ENCODE data around the gene THRB.

THRB gene

GRCh38 chr3:24386458-24386857, 108.2 kb downstream of the THRB start:
- Histone ChIP-seq H3K79me2 (ENCODE audit: insufficient read depth, low read length) (no peaks in the 10 kb centered on the region), H3K9me3 (ENCODE audit: insufficient read depth, low read depth, low read length) (no peaks in the 10 kb centered on the region), H3K4me3 (ENCODE audit: low read length, poor library complexity, severe bottlenecking) (no peak overlapping the region), H4K20me1 (ENCODE audit: insufficient read depth, low read length, poor library complexity, severe bottlenecking) (no peaks in the 10 kb centered on the region), H3K27me3 (ENCODE audit: insufficient read depth, low read length, poor library complexity, severe bottlenecking) (no peaks in the 10 kb centered on the region), H3K4me1 (ENCODE audit: insufficient read depth, low read length, poor library complexity, severe bottlenecking) (no peaks in the 10 kb centered on the region), H2AFZ (ENCODE audit: low read length) (no peak overlapping the region), H3F3A (ENCODE audit: low read depth) (no peaks in the 10 kb centered on the region), H3K36me3 (ENCODE audit: insufficient read depth, low read length) (no peaks in the 10 kb centered on the region), H3K4me2 (ENCODE audit: low read depth, low read length, poor library complexity, severe bottlenecking) (no peak overlapping the region), H3K9ac (ENCODE audit: low read depth, low read length, poor library complexity, severe bottlenecking) (no peak overlapping the region), H3K9me2 (replicated peaks; ENCODE audit: low read depth, low read length) (no peaks in the 10 kb centered on the region)
- TF ChIP-seq EZH2phosphoT487 (IDR thresholded peaks at IDR 0.05; ENCODE audit: borderline replicate concordance) (no peak), CTCF (conservative IDR thresholded peaks at IDR 0.05; ENCODE audit: low read length) (no peak)

- Histone ChIP-seq H3K9ac (ENCODE audit: low read depth, low read length, poor library complexity, severe bottlenecking) (no peak overlapping the region), H3K4me2 (ENCODE audit: low read depth, low read length, poor library complexity, severe bottlenecking) (no peak overlapping the region), H4K20me1 (ENCODE audit: insufficient read depth, low read length, poor library complexity, severe bottlenecking) (no peaks in the 10 kb centered on the region), H3K9me2 (replicated peaks; ENCODE audit: low read depth, low read length) (no peaks in the 10 kb centered on the region), H3F3A (ENCODE audit: low read depth) (no peaks in the 10 kb centered on the region), H3K36me3 (ENCODE audit: insufficient read depth, low read length) (no peaks in the 10 kb centered on the region), H3K9me3 (ENCODE audit: insufficient read depth, low read depth, low read length) (no peaks in the 10 kb centered on the region), H2AFZ (ENCODE audit: low read length) (no peak overlapping the region), H3K4me3 (ENCODE audit: low read length, poor library complexity, severe bottlenecking) (no peak overlapping the region), H3K79me2 (ENCODE audit: insufficient read depth, low read length) (no peaks in the 10 kb centered on the region), H3K27me3 (ENCODE audit: insufficient read depth, low read length, poor library complexity, severe bottlenecking) (no peaks in the 10 kb centered on the region), H3K4me1 (ENCODE audit: insufficient read depth, low read length, poor library complexity, severe bottlenecking) (no peaks in the 10 kb centered on the region)
- TF ChIP-seq EZH2phosphoT487 (IDR thresholded peaks at IDR 0.05; ENCODE audit: borderline replicate concordance) (no peak), CTCF (conservative IDR thresholded peaks at IDR 0.05; ENCODE audit: low read length) (no peak)
These were observed 109.5 kb downstream of the THRB start for GRCh38 chr3:24385012-24385615.

- Histone ChIP-seq H2AFZ (ENCODE audit: low read length) (no peak overlapping the region), H3F3A (ENCODE audit: low read depth) (no peaks in the 10 kb centered on the region), H3K9me2 (replicated peaks; ENCODE audit: low read depth, low read length) (no peaks in the 10 kb centered on the region), H3K27me3 (ENCODE audit: insufficient read depth, low read length, poor library complexity, severe bottlenecking) (no peaks in the 10 kb centered on the region), H3K9me3 (ENCODE audit: insufficient read depth, low read depth, low read length) (no peaks in the 10 kb centered on the region), H3K79me2 (ENCODE audit: insufficient read depth, low read length) (no peaks in the 10 kb centered on the region), H3K4me2 (ENCODE audit: low read depth, low read length, poor library complexity, severe bottlenecking) (no peak overlapping the region), H3K9ac (ENCODE audit: low read depth, low read length, poor library complexity, severe bottlenecking) (no peak overlapping the region), H3K4me3 (ENCODE audit: low read length, poor library complexity, severe bottlenecking) (no peak overlapping the region), H3K4me1 (ENCODE audit: insufficient read depth, low read length, poor library complexity, severe bottlenecking) (no peaks in the 10 kb centered on the region), H3K36me3 (ENCODE audit: insufficient read depth, low read length) (no peaks in the 10 kb centered on the region), H4K20me1 (ENCODE audit: insufficient read depth, low read length, poor library complexity, severe bottlenecking) (no peaks in the 10 kb centered on the region)
- TF ChIP-seq CTCF (conservative IDR thresholded peaks at IDR 0.05; ENCODE audit: low read length) = no peak
- TF ChIP-seq EZH2phosphoT487 (IDR thresholded peaks at IDR 0.05; ENCODE audit: borderline replicate concordance) = no peak
These were observed 112.0 kb downstream of the THRB start for GRCh38 chr3:24382647-24383046.

Measured in Loucy (cell line).